ENCODE results near the gene CCDC81. TPM values are rescaled to one million over a fixed set of nuclear protein-coding genes. Genes with fewer than 3 reads are reported as not detected.

Gene CCDC81
- total and polyA plus RNA-seq, 2 of the 13 experiments (the other 11 are each of a cell fraction or from before 2014, with no cell fraction given) = 0.15 to 0.22 TPM

GRCh38 chr11:86469491-86470388 is 95.1 kb downstream of the CCDC81 start (continued):
- peak; percentile 28; the same call in 1 of the 2 replicates for TF ChIP-seq ZNF281 (CRISPR knock-in tag; IDR thresholded peaks at IDR 0.05; ENCODE audit: borderline replicate concordance)
- no peak for TF ChIP-seq KAT8 (CRISPR knock-in tag; IDR thresholded peaks at IDR 0.05)
- TF ChIP-seq NR2F6 (IDR thresholded peaks at IDR 0.05) = peak; percentile 43
- peak; percentile 61 for TF ChIP-seq NR2F6 (CRISPR knock-in tag; IDR thresholded peaks at IDR 0.05)
- TF ChIP-seq, protein P1, sequence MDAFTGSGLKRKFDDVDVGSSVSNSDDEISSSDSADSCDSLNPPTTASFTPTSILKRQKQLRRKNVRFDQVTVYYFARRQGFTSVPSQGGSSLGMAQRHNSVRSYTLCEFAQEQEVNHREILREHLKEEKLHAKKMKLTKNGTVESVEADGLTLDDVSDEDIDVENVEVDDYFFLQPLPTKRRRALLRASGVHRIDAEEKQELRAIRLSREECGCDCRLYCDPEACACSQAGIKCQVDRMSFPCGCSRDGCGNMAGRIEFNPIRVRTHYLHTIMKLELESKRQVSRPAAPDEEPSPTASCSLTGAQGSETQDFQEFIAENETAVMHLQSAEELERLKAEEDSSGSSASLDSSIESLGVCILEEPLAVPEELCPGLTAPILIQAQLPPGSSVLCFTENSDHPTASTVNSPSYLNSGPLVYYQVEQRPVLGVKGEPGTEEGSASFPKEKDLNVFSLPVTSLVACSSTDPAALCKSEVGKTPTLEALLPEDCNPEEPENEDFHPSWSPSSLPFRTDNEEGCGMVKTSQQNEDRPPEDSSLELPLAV (CRISPR knock-in tag; conservative IDR thresholded peaks at IDR 0.05; ENCODE audit: low read depth) = no peak
- 0 out of 2 replicates have a peak, but pooled peaks have one; percentile 4 for TF ChIP-seq HNF4A (CRISPR knock-in tag; IDR thresholded peaks at IDR 0.05)

Other genes starting within 250 kb of the CCDC81 start
- gene EED, start 130.1 kb upstream of the CCDC81 start, total RNA-seq (2016; rRNA removed; fragmentation: Illumina TruSeq; extraction: Trizol) = 28.4 and 39.7 TPM in 2 replicates
- gene EED, start 130.1 kb upstream of the CCDC81 start, polyA plus RNA-seq (2011; rRNA removed) = 8.9 and 11.0 TPM in 2 replicates
- gene HIKESHI, start 72.6 kb upstream of the CCDC81 start, total RNA-seq (2016; rRNA removed; fragmentation: Illumina TruSeq; extraction: Trizol) = 67.8 and 75.2 TPM in 2 replicates
- 66.6 and 74.8 TPM in 2 replicates for gene HIKESHI, start 72.6 kb upstream of the CCDC81 start, polyA plus RNA-seq (2011; rRNA removed)